ENCODE measurements around the gene MED16.

DNA sequence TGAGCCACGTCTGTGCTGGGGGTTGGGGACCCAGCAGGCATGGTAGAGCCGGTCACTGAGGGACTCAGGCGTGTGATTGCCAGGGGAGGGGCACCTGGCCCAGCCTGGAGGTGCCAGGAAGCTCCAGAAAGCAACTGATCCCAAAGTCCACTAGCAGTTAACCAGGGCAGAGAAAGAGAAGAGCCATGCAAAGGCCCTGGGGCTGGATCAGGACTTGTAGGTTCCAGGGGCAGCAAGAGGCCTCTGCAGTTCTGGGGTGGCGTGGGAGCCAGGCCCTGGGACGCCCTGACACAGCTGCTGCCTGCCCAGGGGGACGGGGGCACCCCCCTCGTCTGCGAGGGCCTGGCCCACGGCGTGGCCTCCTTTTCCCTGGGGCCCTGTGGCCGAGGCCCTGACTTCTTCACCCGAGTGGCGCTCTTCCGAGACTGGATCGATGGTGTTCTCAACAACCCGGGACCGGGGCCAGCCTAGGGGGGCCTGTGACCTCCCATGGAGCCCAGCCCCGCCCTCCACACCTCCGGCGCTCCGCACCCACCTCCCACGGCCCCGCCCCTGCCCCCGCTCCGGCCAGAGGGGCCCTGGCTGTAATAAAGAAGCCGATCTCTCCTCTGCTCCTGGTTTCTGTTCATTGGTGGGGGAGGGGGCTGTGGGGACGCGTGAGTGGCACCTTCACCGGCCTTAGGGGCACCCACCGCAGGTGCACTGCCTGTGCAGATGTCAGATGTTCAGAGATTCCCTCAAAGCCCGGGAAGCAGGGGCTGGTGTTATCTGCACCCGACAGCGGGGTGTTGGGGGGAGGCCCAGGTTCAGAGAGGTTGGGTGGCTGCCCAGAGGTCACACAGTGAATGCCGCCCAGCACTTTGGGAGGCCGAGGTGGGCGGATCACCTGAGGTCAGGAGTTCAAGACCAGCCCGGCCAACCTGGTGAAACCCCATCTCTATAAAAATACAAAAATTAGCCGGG lies 61.3 kb downstream of the MED16 start:
- TF ChIP-seq CHD2 (IDR thresholded peaks at IDR 0.05; ENCODE audit: borderline replicate concordance, low read depth, low read length), result no peak
- no peak for TF ChIP-seq POLR2A (IDR thresholded peaks at IDR 0.05; ENCODE audit: low read depth, low read length)
- no peak for TF ChIP-seq ATF7 (IDR thresholded peaks at IDR 0.05; ENCODE audit: low read depth)
- TF ChIP-seq, protein P1, sequence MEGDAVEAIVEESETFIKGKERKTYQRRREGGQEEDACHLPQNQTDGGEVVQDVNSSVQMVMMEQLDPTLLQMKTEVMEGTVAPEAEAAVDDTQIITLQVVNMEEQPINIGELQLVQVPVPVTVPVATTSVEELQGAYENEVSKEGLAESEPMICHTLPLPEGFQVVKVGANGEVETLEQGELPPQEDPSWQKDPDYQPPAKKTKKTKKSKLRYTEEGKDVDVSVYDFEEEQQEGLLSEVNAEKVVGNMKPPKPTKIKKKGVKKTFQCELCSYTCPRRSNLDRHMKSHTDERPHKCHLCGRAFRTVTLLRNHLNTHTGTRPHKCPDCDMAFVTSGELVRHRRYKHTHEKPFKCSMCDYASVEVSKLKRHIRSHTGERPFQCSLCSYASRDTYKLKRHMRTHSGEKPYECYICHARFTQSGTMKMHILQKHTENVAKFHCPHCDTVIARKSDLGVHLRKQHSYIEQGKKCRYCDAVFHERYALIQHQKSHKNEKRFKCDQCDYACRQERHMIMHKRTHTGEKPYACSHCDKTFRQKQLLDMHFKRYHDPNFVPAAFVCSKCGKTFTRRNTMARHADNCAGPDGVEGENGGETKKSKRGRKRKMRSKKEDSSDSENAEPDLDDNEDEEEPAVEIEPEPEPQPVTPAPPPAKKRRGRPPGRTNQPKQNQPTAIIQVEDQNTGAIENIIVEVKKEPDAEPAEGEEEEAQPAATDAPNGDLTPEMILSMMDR (IDR thresholded peaks at IDR 0.05 in 2 of 3, conservative IDR thresholded peaks at IDR 0.05 in 1 of 3; ENCODE audit: control insufficient read depth in 2 of 3, extremely low read depth in 1 of 3, insufficient read depth in 1 of 3, low read depth in 3 of 3, low read length in 3 of 3), result no peak
- TF ChIP-seq BACH1 (IDR thresholded peaks at IDR 0.05; ENCODE audit: borderline replicate concordance), result no peak
- no peak for TF ChIP-seq RCOR1 (conservative IDR thresholded peaks at IDR 0.05; ENCODE audit: low read depth, low read length)
